ENCODE data around the gene TYMP. TPM values are rescaled to one million over a fixed set of nuclear protein-coding genes. Genes with fewer than 3 reads are reported as not detected.

TYMP gene
- total and polyA plus RNA-seq, 10 of the 15 experiments (the other 5 are each of a cell fraction or from before 2014, with no cell fraction given), result 0.42 to 57.8 (median 24.6) TPM

- no peaks in the 10 kb centered on the region for H3K27me3 ChIP-seq (replicated peaks in 1 of 2; ENCODE audit: control insufficient read depth in 2 of 2, insufficient read depth in 2 of 2, low read length in 1 of 2)
- H3K36me3 ChIP-seq (ENCODE audit: control insufficient read depth in 2 of 2, insufficient read depth in 2 of 2, low read length in 1 of 2), result peaks cover 10 to 47% of the 10 kb centered on the region in 2 experiments; a peak in 3 of 4 replicates
- ChIA-PET RAD21 (ENCODE audit: unreplicated experiment) (no interaction called here), SMC1A (ENCODE audit: uncharacterized antibody, unreplicated experiment) (no interaction called here), CTCF (interaction anchor here (0.6 kb wide), 1 partner anchor 100 kb away, joined by 3 read pairs; no protein-coding TSS in a partner anchor), POLR2A (interaction anchor here (1.2 kb wide), 1 partner anchor 47 kb away, joined by 3 read pairs; no protein-coding TSS in a partner anchor)
- ATAC-seq (no peak), DNase-seq (ENCODE audit: low read depth, low spot score) (no peak), FAIRE-seq (no peak)
- intact Hi-C loops (cut with micrococcal nuclease; ENCODE audit: unreplicated experiment) (no loop called here), in situ Hi-C loops (cut with MboI) (no loop called here)
- no peak overlapping the region for H3K4me2 ChIP-seq (ENCODE audit: control insufficient read depth, insufficient read depth)
- peaks cover 10% of the 10 kb centered on the region for H3K79me2 ChIP-seq (ENCODE audit: control insufficient read depth, insufficient read depth, low read length)
- no peaks in the 10 kb centered on the region for H4K20me1 ChIP-seq (ENCODE audit: control insufficient read depth, insufficient read depth)
- no peaks in the 10 kb centered on the region for H3K4me1 ChIP-seq (ENCODE audit: control insufficient read depth, insufficient read depth, low read length)
- no peak overlapping the region for H2AFZ ChIP-seq (ENCODE audit: control insufficient read depth, low read depth, low read length)
- no peak overlapping the region for H3K27ac ChIP-seq (ENCODE audit: control insufficient read depth, insufficient read depth)
- no peak overlapping the region for H3K9ac ChIP-seq (ENCODE audit: control insufficient read depth, insufficient read depth, low read length)
- no peaks in the 10 kb centered on the region for H3K9me3 ChIP-seq (replicated peaks; ENCODE audit: control insufficient read depth, insufficient read depth, low read length)
- H3K4me3 ChIP-seq, result no peak overlapping the region
- BruUV-seq (replicated peaks), result no TSS peak
- over 99% methylated on average over 7 of the region's 7 CpGs for WGBS (ENCODE audit: insufficient coverage, insufficient replicate concordance, low lambda C conversion rate, missing lambda C conversion rate)
- no peak for TF ChIP-seq DPF2 (IDR thresholded peaks at IDR 0.05)
- TF ChIP-seq TAF1 (IDR thresholded peaks at IDR 0.05; ENCODE audit: borderline replicate concordance, low read depth, low read length), result no peak
- TF ChIP-seq CREB1 (IDR thresholded peaks at IDR 0.05; ENCODE audit: low read depth), result no peak
- TF ChIP-seq TCF7 (IDR thresholded peaks at IDR 0.05; ENCODE audit: borderline replicate concordance), result no peak
- TF ChIP-seq POLR2AphosphoS5 (IDR thresholded peaks at IDR 0.05; ENCODE audit: low read length), result no peak
- TF ChIP-seq BCL11A (IDR thresholded peaks at IDR 0.05; ENCODE audit: low read depth, low read length), result no peak
- no peak for TF ChIP-seq BMI1 (IDR thresholded peaks at IDR 0.05; ENCODE audit: borderline replicate concordance)
Measured at GRCh38 chr22:50518606-50519005, 11.2 kb downstream of the TYMP start.

DNA sequence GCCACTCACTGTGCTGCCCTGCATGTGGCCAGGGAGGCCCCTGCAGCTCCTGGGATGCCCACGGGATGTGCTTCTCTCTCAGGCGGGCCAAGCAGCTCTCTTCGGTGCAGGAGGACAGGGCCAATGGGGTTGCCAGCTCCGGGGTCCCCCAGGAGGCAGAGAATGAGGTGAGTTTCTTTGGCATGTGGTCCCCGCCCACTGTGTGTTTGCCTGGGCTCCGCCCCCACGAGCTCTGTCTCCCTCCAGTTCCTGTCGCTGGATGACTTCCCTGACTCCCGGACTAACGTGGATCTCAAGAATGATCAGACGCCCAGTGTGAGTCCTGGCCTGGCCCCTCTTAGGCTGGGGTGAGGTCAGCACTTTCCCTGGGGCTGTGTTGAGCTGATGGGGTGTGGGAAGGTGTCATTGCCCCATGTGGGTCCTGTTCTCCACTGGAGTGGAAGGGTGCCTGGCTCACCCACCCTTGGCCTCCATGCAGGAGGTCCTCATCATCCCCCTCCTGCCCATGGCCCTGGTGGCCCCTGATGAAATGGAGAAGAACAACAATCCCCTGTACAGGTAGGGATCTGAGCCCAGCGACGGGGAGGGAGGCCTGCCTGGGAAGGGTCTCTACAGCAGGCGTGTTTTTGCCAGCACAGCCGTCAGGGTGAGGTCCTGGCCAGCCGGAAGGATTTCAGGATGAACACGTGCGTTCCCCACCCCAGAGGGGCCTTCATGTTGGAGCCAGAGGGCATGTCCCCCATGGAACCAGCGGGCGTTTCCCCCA is 12.1 kb downstream of the TYMP start:
- no peak for ATAC-seq
- H3K4me3 ChIP-seq, result no peak overlapping the region
- no peak overlapping the region for H2AFZ ChIP-seq (ENCODE audit: control insufficient read depth, low read depth, low read length)
- BruUV-seq (replicated peaks), result no TSS peak
- intact Hi-C loops (cut with micrococcal nuclease; ENCODE audit: unreplicated experiment), result no loop called here
- ChIA-PET RAD21 (ENCODE audit: unreplicated experiment) (interaction anchor here (1.3 kb wide), 1 partner anchor 8 kb away, joined by 3 read pairs; no protein-coding TSS in a partner anchor), SMC1A (ENCODE audit: uncharacterized antibody, unreplicated experiment) (no interaction called here), POLR2A (interaction anchor here (0.5 kb wide), 1 partner anchor 26 kb away, joined by 3 read pairs; no protein-coding TSS in a partner anchor), CTCF (no interaction called here)
- no peaks in the 10 kb centered on the region for H3K27me3 ChIP-seq (replicated peaks in 1 of 2; ENCODE audit: control insufficient read depth in 2 of 2, insufficient read depth in 2 of 2, low read length in 1 of 2)
- no peaks in the 10 kb centered on the region; the same call in 1 of the 2 replicates for H3K4me1 ChIP-seq (ENCODE audit: control insufficient read depth, insufficient read depth, low read length)
- H3K36me3 ChIP-seq (ENCODE audit: control insufficient read depth in 2 of 2, insufficient read depth in 2 of 2, low read length in 1 of 2), result peaks cover 6 to 38% of the 10 kb centered on the region in 2 experiments; a peak in 3 of 4 replicates
- no peak overlapping the region for H3K4me2 ChIP-seq (ENCODE audit: control insufficient read depth, insufficient read depth)
- H3K79me2 ChIP-seq (ENCODE audit: control insufficient read depth, insufficient read depth, low read length), result peaks cover 16% of the 10 kb centered on the region
- in situ Hi-C loops (cut with MboI), result no loop called here
- no peak for DNase-seq (ENCODE audit: low read depth, low spot score)
- TF ChIP-seq SMAD5 (IDR thresholded peaks at IDR 0.05; ENCODE audit: low read depth) (no peak), IRF5 (IDR thresholded peaks at IDR 0.05; ENCODE audit: borderline replicate concordance) (no peak), LARP7 (IDR thresholded peaks at IDR 0.05) (no peak), SIX5 (IDR thresholded peaks at IDR 0.05; ENCODE audit: low read depth, low read length, severe bottlenecking) (no peak), PBX3 (IDR thresholded peaks at IDR 0.05; ENCODE audit: insufficient replicate concordance, low read depth, low read length) (no peak), TAF1 (IDR thresholded peaks at IDR 0.05; ENCODE audit: borderline replicate concordance, low read depth, low read length) (no peak), POLR2AphosphoS2 (IDR thresholded peaks at IDR 0.05; ENCODE audit: low read depth, low read length) (no peak)
- H3K9me3 ChIP-seq (replicated peaks; ENCODE audit: control insufficient read depth, insufficient read depth, low read length), result no peaks in the 10 kb centered on the region
- H4K20me1 ChIP-seq (ENCODE audit: control insufficient read depth, insufficient read depth), result no peaks in the 10 kb centered on the region
- 92% methylated on average over 20 of the region's 20 CpGs for WGBS (ENCODE audit: insufficient coverage, insufficient replicate concordance, low lambda C conversion rate, missing lambda C conversion rate)
- no peak for FAIRE-seq
- H3K9ac ChIP-seq (ENCODE audit: control insufficient read depth, insufficient read depth, low read length), result no peak overlapping the region
- H3K27ac ChIP-seq (ENCODE audit: control insufficient read depth, insufficient read depth), result no peak overlapping the region
